HG03575 (cell line): ENCODE measurements around the gene PKHD1.

Experiments used
- ATAC-seq: cut with Tn5 transposase; IDR thresholded peaks from one replicate; pipeline ENCODE4 v1.9.1; 2021; ENCODE audit not compliant: unreplicated experiment, insufficient number of reproducible peaks, low FRiP score; ENCODE audit errors: extremely low read depth

The PKHD1 gene

DNA sequence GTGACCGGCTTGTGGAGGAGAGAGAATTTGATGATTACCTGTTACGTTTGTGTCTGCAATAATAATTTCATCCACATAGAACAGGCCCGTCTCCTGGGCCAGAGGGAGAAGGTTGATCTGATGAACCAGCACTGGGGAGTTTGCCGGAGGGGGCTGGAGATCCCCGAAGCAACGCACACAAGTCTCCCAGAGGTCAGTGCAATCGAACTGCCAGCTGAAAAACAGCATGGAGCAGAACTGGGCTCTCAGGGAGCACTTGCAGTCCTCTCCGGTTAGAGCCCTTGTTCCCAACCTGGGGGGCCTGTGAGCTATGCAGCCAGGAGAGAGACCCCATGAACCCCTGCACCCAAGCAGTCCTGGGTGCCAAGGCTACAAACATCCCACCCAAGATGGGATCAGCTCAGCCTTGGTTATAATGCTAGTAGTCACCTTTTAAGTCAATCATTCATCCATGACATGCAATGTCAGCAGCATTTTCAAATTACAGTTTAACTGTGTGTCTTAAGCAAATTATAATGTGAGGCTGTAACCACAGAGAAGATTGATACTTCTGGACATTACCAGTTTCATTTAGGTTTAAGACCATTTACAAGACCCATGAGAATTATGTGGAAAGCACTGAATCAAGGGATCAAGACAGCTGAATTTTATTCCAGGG, 34.2 kb downstream of the PKHD1 start:
- no peak for ATAC-seq

DNA sequence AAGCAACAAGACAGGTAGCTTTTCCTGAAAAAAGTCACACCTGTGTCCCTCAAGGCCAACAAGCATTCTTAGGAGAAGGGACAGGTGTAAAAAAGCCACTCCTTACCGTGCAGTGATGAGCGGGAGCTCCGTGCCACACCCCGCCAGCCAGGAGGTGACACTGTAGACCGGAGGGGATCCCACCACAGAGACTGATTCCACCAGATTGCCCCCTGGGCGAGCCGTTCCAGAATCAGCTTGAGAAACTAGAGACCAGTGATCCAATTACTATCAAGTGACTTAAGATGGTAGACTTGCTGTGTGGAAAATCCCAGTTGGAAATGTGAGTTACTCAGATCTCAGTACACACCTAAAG, 37.4 kb downstream of the PKHD1 start:
- ATAC-seq, result no peak

DNA sequence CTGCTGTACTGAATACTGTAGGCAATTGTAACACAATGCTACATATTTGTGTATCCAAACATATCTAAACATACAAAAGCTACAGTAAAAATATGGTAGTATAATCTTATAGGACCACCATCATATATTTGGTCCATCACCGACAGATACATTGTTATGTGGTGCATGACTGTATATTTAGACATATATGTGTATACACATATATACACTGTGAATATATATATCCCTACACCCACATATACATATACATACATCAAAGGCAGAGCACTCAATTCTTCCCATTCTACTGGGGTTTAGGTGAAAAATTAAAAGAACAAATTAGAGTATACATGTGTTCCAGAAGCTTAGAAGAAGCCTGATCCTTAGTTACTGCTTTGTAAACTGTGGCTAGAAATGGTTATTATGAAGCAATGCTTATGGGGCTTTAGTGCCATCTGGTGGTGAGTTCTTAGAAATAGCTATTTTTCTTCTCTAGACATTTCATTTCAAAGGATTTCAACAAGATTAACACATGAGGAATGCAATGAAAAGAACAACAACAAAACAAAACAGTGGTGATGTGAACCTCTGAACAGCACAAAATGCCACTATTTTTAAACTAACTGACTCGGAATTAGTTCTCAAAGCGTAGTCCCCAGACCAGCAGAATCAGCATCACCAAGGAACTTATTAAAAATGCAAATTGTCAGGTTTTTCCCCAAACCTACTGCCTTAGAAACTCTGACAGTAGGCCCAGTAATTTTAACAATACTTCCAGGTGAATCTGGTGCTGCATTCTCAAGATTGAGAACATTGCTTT, 38.0 kb downstream of the PKHD1 start:
- no peak for ATAC-seq

DNA sequence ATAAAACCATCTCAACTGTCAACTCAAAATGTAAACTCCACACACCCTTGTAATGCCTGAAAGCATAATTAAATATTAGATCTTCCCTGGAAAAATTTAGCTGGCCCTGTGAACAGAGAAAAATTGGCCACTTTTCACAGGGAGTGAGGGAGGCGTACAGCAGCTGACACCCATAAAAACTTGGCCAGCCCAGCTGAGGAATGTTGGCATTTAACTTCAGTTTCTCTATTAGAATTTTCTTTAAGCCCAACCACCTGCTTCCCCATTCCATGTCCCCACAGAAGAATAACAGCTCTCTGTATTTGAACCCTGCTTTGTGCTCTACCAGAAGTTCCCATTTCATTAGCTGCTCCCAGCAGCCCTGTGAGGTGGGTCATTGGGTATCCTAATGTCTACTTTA, 41.0 kb downstream of the PKHD1 start:
- ATAC-seq, result no peak

DNA sequence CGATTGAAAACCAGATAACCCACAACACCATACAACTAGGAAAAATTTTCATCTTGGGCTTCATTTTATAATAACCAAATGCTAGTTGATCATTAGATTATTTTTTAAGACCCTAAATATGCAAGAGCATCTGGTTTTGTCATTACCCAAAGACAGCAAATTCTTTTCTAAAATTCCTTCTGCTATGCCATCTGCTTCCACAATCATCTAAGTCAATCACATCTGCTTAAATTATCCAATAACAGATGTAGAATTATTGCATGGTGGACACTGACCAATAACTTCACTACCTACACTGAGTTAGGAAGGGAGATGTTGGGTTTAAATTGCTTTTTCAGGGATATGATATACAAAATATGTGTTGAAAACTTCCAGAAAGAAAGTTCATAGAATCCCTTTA, 41.9 kb downstream of the PKHD1 start:
- no peak for ATAC-seq

DNA sequence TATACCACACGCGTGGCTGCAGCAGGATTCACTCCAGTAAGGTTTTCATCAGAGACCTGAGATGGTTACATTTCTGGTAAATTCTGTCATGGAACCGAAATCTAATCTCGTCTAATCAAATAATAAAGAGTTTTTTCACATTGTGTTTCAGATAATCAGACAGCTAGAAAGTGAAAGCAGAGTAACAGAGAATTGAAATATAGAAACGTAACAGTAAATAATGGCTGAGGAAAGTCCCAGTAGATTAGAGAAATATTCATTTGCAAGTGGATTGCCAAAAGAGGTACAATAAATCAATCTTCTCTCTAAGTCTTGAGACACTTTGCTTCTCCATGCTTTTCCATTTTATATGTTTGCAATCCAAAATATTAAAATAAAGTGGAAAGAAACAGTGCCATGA, 42.4 kb downstream of the PKHD1 start:
- ATAC-seq, result no peak

DNA sequence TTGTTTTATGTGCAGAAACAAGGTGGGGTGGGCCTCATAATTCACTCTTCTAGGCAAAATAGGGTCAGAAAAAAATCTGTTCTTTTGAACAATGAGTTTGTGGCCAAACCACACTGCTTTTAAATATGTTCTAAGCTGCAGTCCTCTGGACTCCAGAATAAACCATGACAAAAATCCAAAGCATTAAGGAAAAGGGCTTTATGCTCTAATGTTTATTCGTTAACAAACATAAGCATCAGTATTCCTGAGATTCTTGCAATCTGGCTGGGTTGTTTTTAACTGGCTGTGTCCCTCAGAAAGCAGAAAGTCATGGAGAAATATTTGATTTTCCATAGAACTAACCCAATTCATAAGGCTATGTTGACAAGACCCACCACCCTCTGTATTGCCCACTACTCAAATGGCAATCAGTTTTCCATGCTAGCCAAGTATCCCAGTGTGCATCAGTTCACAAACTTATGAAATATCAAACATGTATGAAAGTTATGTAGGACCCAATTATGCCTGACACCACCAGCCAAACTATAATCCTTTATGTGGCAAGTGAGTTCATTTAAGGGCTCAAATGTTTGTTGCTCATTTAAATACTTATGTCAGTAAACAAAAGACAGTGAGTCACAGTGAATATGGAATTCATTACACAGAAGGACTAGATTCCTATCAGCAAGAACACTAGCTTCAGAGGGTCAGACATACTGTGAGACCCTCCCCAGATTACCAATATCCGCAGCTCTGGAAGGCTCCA, 45.1 kb downstream of the PKHD1 start:
- ATAC-seq, result no peak

DNA sequence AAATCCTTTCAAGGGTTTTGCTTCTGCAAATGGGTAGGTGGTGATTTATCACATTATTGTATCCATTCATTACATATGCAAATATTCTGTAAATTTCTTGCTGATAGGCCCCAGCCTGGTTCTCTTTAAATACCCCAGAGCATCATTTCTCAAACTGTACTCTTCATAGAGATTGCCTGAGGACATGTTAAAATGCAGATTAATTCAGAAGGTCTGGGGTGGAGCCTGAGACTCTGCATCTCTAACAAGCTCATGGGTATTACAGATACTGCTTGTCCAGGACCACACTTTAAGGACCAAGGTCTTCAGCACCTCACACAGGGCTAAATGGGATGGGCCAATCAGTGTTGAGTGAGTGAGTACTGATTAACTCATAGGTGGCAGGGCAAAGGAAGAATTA, 46.3 kb downstream of the PKHD1 start:
- ATAC-seq, result no peak

DNA sequence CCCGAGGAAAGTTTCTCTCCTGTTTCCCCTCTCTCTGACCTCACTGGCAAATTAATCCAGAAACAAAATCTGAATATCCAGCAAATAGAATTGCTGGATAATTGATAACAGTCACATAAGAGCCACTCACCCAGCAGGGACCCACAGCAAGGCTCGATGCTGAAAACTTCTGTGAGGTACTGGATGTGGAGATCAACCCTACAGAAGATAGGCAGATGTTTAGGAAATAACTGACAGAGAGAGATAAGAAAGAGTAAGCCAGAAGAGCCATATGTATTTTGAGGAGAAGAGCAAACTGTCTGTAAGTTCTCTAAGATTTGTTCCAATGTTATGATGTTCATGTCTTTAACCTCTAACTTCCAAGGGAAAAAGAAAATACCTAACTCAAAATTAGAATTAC, 59.7 kb downstream of the PKHD1 start:
- no peak for ATAC-seq

DNA sequence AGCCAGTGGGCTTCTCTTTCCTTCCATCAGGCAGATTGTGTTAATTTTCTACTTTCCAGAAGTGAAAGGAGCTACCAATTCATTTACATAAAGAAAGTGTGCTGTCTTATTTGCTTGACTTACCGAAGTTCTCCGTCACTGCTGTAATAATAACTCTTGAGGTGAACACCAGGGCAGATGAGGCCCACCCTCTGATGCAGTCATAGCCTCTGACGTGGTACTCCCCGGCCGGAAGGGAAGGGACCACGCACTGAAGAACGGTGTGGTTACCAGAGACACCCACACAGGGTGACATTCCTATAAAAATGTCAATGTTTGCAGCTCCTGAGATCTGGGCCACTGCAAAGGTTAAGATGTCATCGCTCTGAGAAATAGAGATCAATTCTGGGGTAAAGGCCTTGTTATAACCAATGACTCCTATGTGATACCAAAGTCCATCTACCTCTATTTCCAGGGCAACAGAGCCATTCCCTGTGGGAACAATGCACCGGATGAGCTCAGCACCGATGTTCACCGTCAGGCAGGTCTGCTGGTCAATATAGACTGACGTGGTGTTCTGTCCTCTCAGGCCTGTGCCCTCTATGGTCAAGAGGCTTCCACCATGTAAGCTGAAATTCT, 62.9 kb downstream of the PKHD1 start:
- no peak for ATAC-seq

DNA sequence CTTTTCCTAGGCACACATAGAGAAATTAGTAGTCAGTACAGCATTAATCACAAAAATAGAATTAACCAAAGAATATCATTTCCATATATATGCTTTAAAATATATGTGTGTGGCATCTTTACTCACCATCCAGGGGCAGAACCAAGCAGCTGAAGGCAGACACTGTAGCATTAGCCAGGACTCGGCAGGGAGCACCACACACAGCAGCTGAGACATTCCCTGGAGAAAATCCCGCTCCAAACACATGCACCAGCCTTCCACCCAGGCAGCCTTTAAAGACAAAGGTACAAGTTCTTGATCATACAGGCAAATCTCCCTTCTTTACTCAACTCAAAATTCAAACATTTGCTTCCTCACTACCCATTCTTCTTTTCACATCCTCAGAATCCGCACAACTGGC, 64.7 kb downstream of the PKHD1 start:
- no peak for ATAC-seq

DNA sequence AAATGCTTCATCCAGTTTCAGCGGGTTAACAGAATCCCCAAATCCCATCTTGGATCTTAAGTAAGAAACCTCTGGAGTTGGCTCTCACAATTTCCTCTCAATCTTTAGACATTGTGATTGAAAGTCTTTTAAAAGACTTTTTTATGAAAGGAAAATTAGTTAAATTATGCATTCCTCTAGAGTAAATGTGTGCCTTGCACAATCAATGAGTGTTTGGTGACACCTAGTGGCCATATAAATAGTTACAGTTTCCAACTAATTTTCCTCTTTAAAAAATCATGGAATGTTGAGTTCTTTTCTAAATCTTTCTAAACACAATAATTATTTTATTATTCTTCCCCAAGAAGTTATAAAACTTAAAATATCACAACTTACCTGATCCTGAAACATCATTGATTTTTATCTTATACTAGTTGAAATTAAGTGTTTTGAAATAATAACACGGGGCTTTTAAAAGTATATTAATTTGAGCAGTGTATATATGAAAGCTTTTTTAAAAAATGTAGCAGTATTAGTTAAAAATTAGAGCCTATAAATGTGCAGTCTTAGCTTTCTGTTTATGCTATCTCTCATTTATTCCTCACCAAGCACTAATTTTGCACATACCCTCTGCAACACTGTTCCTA, 66.4 kb downstream of the PKHD1 start:
- ATAC-seq, result no peak

DNA sequence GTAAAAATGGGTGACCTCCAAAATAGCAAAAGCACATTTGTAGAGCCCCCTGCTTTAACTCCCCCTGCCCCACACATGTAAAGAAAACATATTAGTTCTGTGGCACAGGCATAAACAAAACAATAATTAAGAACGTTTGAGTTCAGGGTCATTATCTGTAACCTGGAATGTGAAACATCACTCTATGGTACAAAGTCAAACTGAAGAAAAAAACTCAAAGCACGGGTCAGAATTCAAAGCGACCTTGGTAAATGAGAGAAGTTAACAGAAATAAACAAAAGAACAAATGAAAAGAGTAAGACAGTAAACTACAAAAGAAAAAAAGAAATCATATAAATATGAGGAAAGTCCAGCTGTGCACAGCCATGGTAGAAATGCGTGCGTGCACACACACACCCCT, 67.5 kb downstream of the PKHD1 start:
- no peak for ATAC-seq

DNA sequence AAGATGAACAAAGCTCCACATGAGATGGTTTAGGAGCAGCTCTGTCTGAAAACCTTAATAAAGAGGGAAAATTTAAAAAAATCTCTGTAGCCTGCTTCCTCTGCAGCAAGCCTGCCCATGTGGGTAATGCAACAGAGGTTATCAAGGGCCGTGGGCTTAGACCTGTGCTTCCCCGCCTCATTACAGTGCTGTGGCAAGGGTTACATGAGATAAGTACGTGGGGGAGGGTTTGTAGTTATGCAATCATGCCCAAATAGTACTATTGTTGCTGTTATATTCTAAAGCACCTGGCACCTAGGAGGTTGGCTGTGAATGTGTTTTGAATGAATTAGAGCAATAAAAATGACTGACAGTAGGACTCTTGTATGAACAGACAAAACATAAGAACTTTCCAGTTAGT, 68.3 kb downstream of the PKHD1 start:
- ATAC-seq, result no peak

DNA sequence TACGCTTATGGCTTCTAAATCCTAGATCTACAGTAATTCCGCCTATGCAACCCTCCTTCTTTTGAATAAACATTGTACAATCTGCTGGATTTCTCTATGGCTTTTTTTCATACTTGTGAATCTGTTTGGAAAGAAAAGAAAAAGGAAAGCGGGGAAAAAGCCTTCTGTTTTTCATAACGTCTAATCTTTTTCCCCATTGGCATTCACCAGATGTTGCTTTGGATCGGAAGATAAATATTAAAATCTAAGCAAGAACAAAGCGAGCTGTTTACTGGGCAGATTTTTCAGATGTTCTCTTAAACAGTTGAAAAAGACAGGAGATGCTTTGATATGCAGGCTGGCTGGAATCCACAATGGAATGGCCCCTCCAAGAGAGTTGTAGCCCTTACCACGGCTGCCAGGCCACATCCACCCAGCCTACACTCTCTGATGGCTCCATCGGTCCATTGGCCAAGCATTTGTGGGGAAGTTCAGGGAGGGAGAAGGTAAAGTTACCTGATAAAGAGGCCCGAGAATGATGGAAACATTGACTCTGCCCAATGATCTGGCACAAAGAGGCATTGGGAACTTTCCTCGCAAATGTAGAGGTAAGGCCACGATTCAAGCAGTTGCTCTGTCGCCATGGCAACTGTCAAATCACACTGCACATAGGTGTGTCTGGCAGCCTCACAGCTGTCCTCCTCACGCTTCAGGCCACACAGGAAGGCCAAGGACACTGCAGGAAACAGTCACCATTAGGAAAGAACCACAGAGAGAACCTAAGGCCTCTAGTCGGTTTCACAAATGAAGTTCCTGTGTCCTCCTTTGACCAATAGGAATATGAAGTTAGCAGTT, 70.3 kb downstream of the PKHD1 start:
- ATAC-seq, result no peak

DNA sequence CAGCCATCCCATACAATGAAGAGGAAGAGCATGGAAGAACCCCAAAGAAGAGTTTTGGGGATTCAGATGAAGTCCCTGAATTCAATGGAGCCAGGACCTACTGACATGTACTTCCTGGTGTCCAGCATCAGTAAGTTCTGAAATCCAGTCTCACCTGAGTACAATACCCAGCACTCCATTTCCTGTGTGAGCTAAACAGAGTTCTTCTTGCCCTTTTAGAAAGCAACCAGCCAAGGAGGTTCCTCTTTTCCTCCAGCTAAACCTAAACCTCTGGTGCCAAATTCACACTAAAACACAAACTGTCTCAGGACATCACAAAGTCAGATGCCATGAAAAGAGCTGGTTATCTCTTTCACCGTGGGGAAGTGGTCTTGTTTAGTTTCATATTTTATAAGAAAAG, 71.5 kb downstream of the PKHD1 start:
- no peak for ATAC-seq

DNA sequence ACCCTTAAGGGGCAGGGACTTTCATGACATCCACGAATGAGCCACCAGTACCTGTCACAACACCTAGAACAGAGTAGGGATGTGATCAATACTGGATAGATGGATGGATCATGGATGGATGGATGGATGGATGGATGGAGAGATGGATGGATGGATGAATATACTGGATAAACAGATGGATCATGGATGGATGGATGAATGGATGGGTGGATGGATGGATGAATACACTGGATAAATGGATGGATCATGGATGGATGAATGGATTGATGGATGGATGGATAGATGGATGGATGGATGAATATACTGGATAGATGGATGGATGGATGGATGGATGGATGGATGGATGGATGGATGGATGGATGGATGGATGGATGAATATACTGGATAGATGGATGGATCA, 73.0 kb downstream of the PKHD1 start:
- no peak for ATAC-seq

DNA sequence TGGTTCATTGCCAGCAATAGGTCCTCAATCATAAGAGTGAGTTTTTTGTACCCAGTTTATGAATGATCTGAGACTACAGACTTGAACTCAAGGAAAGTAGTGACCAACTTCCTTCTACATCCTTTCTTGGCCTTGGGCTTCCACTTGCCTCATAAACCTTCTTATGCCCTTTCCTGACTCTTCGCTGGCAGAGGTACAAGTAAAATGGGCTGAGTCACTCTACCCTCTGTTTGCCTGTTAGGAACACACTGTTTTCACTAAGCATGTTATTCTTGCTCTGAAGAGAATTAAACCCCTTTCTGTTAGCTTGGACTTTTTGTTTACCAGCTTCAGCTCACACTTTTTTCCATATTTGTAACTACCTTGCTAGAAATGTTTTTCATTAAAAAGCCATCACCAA, 74.4 kb downstream of the PKHD1 start:
- ATAC-seq, result no peak

DNA sequence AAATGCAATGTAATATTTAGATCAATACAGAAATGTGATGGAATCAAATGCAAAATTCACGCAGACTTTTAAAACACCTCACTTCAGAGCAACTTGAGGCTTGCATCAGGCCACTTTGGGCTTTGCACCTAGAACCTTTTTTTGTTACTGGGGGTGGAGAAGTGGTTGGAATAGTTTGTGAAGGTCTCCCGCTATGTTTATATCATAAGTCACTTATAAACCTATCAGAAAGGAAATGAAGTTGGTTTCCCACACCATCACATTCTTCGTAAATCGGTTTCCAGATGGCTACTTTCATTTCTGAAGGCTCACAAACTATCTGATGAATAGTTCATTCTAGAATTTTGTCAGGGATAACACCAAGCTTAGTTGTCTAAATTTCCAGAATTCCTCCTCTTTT, 74.8 kb downstream of the PKHD1 start:
- no peak for ATAC-seq
